Neural cell (in vitro differentiated cells): ENCODE results near the gene USP6NL.

Experiments used
- RAD21 ChIP-seq: fragments of 450-650 bp; conservative IDR thresholded peaks from 2 replicates; pipeline ENCODE4 v1.6.1; 2014; ENCODE audit warnings: antibody characterized with exemption, mild to moderate bottlenecking, moderate library complexity
- TAF1 ChIP-seq: IDR thresholded peaks from 2 replicates; pipeline ENCODE4 v1.6.1; 2012; ENCODE audit warnings: low read depth
- TF ChIP-seq, protein P1 (sequence below): fragments of 450-650 bp; IDR thresholded peaks from 2 replicates; pipeline ENCODE4 v1.5.1; 2014; ENCODE audit warnings: antibody characterized with exemption, mild to moderate bottlenecking, moderate library complexity; ENCODE audit not compliant: poor library complexity, severe bottlenecking

DNA sequence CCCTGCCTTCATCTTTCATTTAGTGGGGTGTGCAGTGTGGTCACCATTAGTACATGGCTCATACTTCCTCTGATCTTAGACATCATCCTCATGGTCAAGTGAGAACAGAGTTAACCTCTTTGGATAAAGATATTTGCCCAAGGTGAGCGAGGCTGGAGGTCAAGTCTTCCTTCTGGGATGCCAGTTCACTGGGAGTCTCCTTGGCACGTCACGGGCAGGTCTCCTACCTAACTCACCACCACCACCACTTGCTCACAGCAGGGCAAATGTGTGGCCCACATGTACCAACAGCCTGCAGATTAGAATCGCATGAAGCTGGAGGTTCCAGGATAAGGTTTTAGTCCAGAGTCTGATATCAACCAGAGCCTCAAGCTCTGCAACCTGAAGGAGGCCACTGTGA is 164.6 kb downstream of the USP6NL start:
- TF ChIP-seq RAD21 (no peak), TAF1 (no peak)
- TF ChIP-seq, protein P1, sequence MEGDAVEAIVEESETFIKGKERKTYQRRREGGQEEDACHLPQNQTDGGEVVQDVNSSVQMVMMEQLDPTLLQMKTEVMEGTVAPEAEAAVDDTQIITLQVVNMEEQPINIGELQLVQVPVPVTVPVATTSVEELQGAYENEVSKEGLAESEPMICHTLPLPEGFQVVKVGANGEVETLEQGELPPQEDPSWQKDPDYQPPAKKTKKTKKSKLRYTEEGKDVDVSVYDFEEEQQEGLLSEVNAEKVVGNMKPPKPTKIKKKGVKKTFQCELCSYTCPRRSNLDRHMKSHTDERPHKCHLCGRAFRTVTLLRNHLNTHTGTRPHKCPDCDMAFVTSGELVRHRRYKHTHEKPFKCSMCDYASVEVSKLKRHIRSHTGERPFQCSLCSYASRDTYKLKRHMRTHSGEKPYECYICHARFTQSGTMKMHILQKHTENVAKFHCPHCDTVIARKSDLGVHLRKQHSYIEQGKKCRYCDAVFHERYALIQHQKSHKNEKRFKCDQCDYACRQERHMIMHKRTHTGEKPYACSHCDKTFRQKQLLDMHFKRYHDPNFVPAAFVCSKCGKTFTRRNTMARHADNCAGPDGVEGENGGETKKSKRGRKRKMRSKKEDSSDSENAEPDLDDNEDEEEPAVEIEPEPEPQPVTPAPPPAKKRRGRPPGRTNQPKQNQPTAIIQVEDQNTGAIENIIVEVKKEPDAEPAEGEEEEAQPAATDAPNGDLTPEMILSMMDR, result no peak
